IPS-20b (cell line): ENCODE data around the gene NME3.
"Not testable (repeated sequence)": the region's sequence is repeated elsewhere in the genome, so short reads cannot be mapped to it uniquely, and the experiment has no call there.

ENCODE experiments used
- H3K27ac ChIP-seq: one replicate; pipeline ENCODE4 v1.5.1; 2013; ENCODE audit warnings: low read length
- H3K27me3 ChIP-seq: 2 replicates; pipeline ENCODE4 v1.6.1; 2013; ENCODE audit warnings: mild to moderate bottlenecking, low read length, inconsistent platforms; ENCODE audit not compliant: insufficient read depth
- H3K36me3 ChIP-seq: 2 replicates; pipeline ENCODE4 v1.6.1; 2013; ENCODE audit warnings: low read depth, mild to moderate bottlenecking, inconsistent platforms, low read length, moderate library complexity; ENCODE audit not compliant: insufficient read depth
- H3K4me1 ChIP-seq: 2 replicates; pipeline ENCODE4 v1.6.1; 2013; ENCODE audit warnings: mild to moderate bottlenecking, control low read depth, inconsistent platforms, low read length, moderate library complexity; ENCODE audit not compliant: insufficient read depth
- H3K4me3 ChIP-seq: 2 replicates; pipeline ENCODE4 v1.5.1; 2013; ENCODE audit warnings: mild to moderate bottlenecking, low read length, inconsistent platforms
- H3K9ac ChIP-seq: 2 replicates; pipeline ENCODE4 v1.6.1; 2013; ENCODE audit warnings: low read depth, mild to moderate bottlenecking, inconsistent platforms, low read length, moderate library complexity
- H3K9me3 ChIP-seq: 2 replicates; pipeline ENCODE4 v1.6.1; 2013; ENCODE audit warnings: mild to moderate bottlenecking, low read depth, low read length, inconsistent platforms; ENCODE audit not compliant: insufficient read depth

NME3 gene

GRCh38 chr16:1812732-1813163, 41.4 kb upstream of the NME3 start:
- H3K9ac ChIP-seq, result no peak overlapping the region
- H3K36me3 ChIP-seq, result peaks cover 15% of the 10 kb centered on the region; the same call in 1 of the 2 replicates

GRCh38 chr16:1810536-1810935, 39.2 kb upstream of the NME3 start:
- no peaks in the 10 kb centered on the region for H3K4me1 ChIP-seq
- H3K9ac ChIP-seq, result no peak overlapping the region

More at GRCh38 chr16:1812732-1813163, 41.4 kb upstream of the NME3 start:
- H3K4me3 ChIP-seq, result no peak overlapping the region
- H3K27ac ChIP-seq, result no peak overlapping the region
- H3K9me3 ChIP-seq, result no peaks in the 10 kb centered on the region
- H3K4me1 ChIP-seq, result no peaks in the 10 kb centered on the region
- H3K27me3 ChIP-seq, result no peaks in the 10 kb centered on the region

GRCh38 chr16:1810106-1810505, 38.8 kb upstream of the NME3 start:
- no peaks in the 10 kb centered on the region for H3K4me1 ChIP-seq
- H3K27ac ChIP-seq, result no peak overlapping the region
- H3K9ac ChIP-seq, result no peak overlapping the region
- no peaks in the 10 kb centered on the region for H3K9me3 ChIP-seq
- H3K27me3 ChIP-seq, result no peaks in the 10 kb centered on the region
- H3K4me3 ChIP-seq, result no peak overlapping the region
- 0 out of 2 replicates have a peak, but pooled peaks cover 9% of the 10 kb centered on the region for H3K36me3 ChIP-seq

More at GRCh38 chr16:1810536-1810935, 39.2 kb upstream of the NME3 start:
- Histone ChIP-seq H3K4me3 (no peak overlapping the region), H3K36me3 (0 out of 2 replicates have a peak, but pooled peaks cover 9% of the 10 kb centered on the region), H3K27ac (no peak overlapping the region), H3K27me3 (no peaks in the 10 kb centered on the region), H3K9me3 (no peaks in the 10 kb centered on the region)

GRCh38 chr16:1809281-1809801, 38.0 kb upstream of the NME3 start:
- no peak overlapping the region for H3K27ac ChIP-seq
- H3K9me3 ChIP-seq, result no peaks in the 10 kb centered on the region
- 0 out of 2 replicates have a peak, but pooled peaks cover 9% of the 10 kb centered on the region for H3K36me3 ChIP-seq
- H3K4me3 ChIP-seq, result no peak overlapping the region
- no peaks in the 10 kb centered on the region for H3K4me1 ChIP-seq
- H3K9ac ChIP-seq, result no peak overlapping the region
- no peaks in the 10 kb centered on the region for H3K27me3 ChIP-seq

GRCh38 chr16:1808691-1809090, 37.3 kb upstream of the NME3 start:
- H3K27me3 ChIP-seq, result no peaks in the 10 kb centered on the region
- no peak overlapping the region for H3K27ac ChIP-seq
- no peaks in the 10 kb centered on the region for H3K9me3 ChIP-seq
- 0 out of 2 replicates have a peak, but pooled peaks cover 9% of the 10 kb centered on the region for H3K36me3 ChIP-seq
- no peak overlapping the region for H3K9ac ChIP-seq
- no peaks in the 10 kb centered on the region for H3K4me1 ChIP-seq
- no peak overlapping the region for H3K4me3 ChIP-seq

GRCh38 chr16:1807626-1808025, 36.3 kb upstream of the NME3 start:
- H3K36me3 ChIP-seq, result 0 out of 2 replicates have a peak, but pooled peaks cover 9% of the 10 kb centered on the region
- H3K9ac ChIP-seq, result no peak overlapping the region
- H3K9me3 ChIP-seq, result no peaks in the 10 kb centered on the region
- H3K4me3 ChIP-seq, result no peak overlapping the region
- no peak overlapping the region for H3K27ac ChIP-seq
- H3K27me3 ChIP-seq, result no peaks in the 10 kb centered on the region
- no peaks in the 10 kb centered on the region for H3K4me1 ChIP-seq

GRCh38 chr16:1800701-1801100, 29.4 kb upstream of the NME3 start:
- Histone ChIP-seq H3K9me3 (peaks cover 39% of the 10 kb centered on the region), H3K9ac (no peak overlapping the region), H3K27ac (no peak overlapping the region), H3K4me3 (no peak overlapping the region), H3K36me3 (no peaks in the 10 kb centered on the region), H3K27me3 (no peaks in the 10 kb centered on the region), H3K4me1 (no peaks in the 10 kb centered on the region)

GRCh38 chr16:1799263-1799662, 27.9 kb upstream of the NME3 start:
- not testable (repeated sequence) for H3K27me3 ChIP-seq, H3K27ac ChIP-seq, H3K4me1 ChIP-seq, H3K4me3 ChIP-seq, H3K9ac ChIP-seq, H3K36me3 ChIP-seq
- H3K9me3 ChIP-seq, result peaks cover 39% of the 10 kb centered on the region

- H3K27me3 ChIP-seq, result no peaks in the 10 kb centered on the region
- H3K36me3 ChIP-seq, result no peaks in the 10 kb centered on the region
- no peak overlapping the region for H3K9ac ChIP-seq
- H3K9me3 ChIP-seq, result peaks cover 26% of the 10 kb centered on the region
- no peak overlapping the region for H3K4me3 ChIP-seq
- H3K27ac ChIP-seq, result no peak overlapping the region
- no peaks in the 10 kb centered on the region for H3K4me1 ChIP-seq
Observed at GRCh38 chr16:1794908-1795666, 23.7 kb upstream of the NME3 start.

GRCh38 chr16:1794221-1794871, 23.0 kb upstream of the NME3 start:
- no peaks in the 10 kb centered on the region for H3K4me1 ChIP-seq
- H3K9ac ChIP-seq, result no peak overlapping the region
- H3K36me3 ChIP-seq, result no peaks in the 10 kb centered on the region
- H3K27ac ChIP-seq, result no peak overlapping the region
- no peaks in the 10 kb centered on the region for H3K27me3 ChIP-seq
- H3K4me3 ChIP-seq, result no peak overlapping the region
- peaks cover 18% of the 10 kb centered on the region for H3K9me3 ChIP-seq

GRCh38 chr16:1793578-1794220, 22.4 kb upstream of the NME3 start, which contains the start of gene IGFALS:
IGFALS (minus strand) TSS chr16:1793705; CDS start chr16:1793652, 53 bp downstream.
- H3K36me3 ChIP-seq, result peaks cover 3% of the 10 kb centered on the region; the same call in 1 of the 2 replicates
- H3K4me3 ChIP-seq, result no peak within 1 kb of the TSS
- H3K27ac ChIP-seq, result no peak within 1 kb of the TSS
- H3K27me3 ChIP-seq, result no peaks in the 10 kb centered on the region
- peaks cover 12% of the 10 kb centered on the region for H3K9me3 ChIP-seq
- no peaks in the 10 kb centered on the region for H3K4me1 ChIP-seq
- no peak within 1 kb of the TSS for H3K9ac ChIP-seq
